Islet precursor cell (in vitro differentiated cells): ENCODE data around the gene SLC38A5.
"Not testable (repeated sequence)": the region's sequence is repeated elsewhere in the genome, so short reads cannot be mapped to it uniquely, and the experiment has no call there.

Experiments
- DNase-seq: peaks from one replicate; pipeline ENCODE4 v3.0.0-alpha.2; 2018

SLC38A5 gene

DNA sequence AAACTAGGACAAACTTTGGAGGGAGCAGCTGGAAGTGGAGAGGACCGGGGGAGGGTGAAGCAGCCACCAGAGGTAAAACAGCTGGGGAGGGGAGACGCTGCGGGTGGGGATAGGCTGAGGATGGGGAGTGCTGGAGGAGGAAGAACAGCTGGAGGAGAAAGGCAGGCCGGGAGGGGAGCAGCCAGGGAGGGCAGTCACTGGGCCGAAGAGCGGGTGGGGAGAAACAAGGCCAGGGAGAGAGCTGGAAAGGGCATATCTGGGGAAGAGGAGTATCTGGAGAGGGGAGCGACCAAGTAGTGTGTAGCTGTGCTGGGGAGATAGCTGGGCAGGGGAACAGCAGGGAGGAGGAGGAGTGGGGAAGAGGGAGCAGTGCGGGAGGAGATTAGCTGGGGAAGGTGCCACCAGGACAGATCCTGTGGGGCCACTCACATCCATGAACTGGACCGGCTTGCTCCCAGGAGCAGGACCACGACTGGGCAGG, 2.7 kb downstream of the SLC38A5 start:
- peak; percentile 48 for DNase-seq

DNA sequence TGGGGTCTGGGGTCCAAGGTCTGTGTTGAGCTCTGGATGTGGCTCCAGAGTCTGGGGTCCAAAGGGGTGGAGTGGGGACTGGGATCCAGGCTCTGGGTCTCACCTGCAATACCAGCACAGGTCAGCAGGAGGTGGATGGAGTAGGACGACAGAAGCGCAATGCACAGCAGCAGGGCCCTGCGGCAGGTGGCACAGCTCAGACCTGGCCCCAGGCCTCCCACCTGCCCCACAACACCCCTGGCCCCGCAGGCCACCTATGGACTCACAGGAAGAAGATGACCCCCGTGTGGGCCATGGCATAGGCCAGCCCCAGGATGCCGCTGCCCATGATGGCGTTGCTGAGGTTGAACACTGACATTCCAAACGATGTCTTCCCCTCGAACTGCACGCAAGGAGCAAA, 3.4 kb downstream of the SLC38A5 start:
- no peak for DNase-seq

DNA sequence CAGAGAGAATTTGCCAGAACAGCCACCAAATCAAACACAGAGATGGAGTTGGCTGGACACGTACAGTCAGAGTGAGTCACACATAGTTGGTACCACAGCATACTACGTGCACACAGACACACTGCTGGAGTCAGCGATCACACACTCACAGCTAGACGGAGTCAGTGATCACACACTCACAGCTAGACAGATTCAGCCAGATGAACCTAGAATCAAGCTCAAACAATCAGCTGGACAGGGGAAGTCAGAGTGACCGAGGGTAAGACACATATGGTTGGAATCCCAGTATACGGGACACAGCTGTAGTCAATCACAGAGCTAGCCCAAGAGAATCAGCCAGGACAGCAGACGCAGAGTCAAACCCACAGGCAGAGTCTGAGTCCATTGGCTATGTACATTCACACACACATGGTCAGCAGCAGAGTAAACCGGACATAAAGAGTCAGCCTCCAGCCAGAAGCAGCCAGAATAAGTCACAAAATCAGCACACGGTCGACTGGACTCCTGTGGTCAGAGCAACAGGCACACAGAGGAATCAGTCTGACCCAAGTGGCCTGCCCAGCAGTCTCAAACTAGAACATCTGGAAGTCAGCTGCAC, 4.6 kb downstream of the SLC38A5 start:
- DNase-seq, result peak; percentile 55

DNA sequence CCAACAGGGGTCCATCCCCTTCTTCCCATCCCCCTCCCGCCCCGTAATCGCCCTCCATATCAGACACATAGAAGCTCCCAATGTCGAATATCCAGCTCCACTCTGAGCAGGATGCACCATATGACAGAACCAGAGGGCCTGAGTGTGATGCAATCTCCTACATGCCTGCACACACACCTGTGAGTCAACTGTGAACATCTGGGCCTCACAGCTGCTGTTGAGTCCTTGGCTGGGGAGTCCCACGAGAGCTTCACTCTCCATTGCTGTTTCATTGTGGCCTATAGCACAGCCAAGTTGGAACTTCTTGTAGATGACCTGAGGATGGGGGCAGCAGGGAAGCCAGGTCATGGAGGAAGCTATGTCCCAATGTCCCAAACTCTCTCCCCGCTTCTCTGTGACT, 8.2 kb downstream of the SLC38A5 start:
- DNase-seq, result peak; percentile 40

- peak; percentile 33 for DNase-seq
Measured at GRCh38 chrX:48460606-48461005, 9.5 kb downstream of the SLC38A5 start.

- DNase-seq, result no peak
Measured at GRCh38 chrX:48460031-48460430, 10.0 kb downstream of the SLC38A5 start.

DNA sequence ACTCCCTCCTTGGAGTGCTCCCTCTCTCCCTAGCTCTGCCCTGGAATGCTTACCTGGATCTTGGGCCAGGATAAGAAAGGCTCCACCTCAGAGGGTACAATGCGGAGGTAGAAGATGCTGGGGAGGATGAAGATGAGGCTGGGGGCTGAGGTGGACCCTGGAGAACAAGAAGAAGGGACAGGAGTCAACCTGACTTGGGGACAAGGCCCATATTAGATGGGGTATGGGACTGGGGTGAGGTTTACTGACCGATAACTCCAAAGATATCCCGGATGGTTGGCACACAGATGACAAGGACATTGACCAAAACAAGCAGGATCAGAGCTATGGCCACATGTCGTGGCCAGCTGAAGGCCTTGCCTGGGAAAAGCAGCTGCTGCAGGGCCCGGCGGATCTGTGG, 10.6 kb downstream of the SLC38A5 start:
- peak; percentile 12 for DNase-seq

DNA sequence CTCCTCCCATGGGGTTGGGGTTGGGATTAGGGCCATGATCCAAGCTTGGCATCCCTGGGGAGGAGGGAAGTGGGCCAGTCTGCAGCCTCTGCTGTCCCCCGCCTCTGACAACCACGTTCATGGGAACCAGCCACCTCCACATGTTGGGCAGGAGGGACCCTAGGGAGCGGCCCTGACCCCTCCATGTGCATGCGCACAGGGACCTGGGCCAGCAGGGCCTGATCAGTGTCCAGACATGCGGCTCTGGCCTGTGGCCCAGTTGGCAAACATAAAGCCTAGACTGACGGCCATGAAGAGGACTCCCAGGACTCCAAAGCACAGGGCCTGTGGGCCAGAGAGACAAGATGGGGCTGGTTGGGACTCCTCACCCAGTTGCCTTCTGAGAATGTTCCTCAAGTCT, 11.3 kb downstream of the SLC38A5 start:
- peak; percentile 43 for DNase-seq

DNA sequence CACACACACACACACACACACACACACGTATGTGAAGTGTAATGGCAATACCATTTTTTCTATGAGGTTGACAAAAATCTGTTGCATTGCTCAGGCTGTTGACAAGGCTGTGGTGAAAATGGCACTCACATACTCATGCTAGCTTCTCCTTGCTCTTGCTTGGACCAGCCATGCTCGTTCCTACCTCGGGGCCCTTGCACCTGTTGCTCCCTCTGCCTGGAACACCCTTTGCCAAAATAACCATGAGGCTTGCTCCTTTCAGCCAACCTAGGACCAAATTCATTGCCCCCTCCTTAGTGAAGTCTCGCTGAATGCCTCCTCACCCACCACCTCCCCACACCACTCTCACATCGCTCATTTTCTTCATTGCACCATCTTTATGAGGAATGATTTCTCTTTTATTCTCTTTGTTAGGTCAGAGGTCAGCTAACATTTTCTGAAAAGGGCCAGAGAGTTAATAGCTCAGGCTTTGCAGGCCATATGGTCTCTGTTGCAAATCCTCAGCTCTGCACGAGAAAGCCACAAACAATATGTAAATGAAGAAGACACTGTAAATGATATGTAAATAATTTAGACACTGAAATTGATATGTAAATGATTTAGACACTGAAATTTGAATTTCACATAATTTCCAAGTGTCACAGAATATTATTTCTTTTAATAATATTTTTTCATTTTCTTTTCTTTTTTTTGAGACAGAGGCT, 13.3 kb downstream of the SLC38A5 start:
- peak; percentile 23 for DNase-seq

DNA sequence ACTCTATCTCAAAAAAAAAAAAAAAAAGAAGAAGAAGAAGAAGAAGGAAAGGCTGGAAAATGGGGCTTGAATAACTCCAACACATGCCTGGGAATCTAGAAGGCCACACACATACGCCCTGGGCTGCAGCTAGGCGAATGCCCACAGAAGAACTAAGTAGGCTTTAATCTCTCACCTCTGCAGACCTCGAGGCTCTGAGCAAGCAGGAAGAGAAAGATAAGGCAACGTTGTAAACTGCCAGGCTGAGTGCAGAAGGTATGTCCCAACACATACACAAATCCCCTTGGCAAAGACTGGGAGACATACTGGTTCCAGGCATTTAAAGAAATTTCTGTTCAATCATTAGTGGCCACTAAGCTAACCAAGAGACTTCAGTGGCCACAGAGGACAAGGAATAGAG, 18.4 kb downstream of the SLC38A5 start:
- peak; percentile 45 for DNase-seq

DNA sequence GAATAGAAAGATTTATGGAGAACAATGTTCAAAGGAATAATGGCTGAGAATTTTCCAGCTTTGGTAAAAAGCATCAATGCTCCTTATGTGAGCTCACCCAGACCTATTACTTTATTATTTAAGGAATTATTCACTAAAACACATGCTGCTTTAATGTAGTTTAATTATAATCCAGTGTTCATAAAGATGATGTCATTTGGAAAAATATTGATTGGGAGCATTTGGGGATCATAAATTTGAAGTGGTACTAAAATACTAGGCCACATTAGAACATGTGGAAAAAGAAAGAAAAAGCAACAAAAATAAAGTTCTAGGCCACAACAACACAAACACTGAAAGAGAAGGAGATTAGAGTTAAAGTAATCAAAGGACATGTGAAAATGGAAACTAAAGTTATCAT, 20.0 kb downstream of the SLC38A5 start:
- DNase-seq, result no peak

- not testable (repeated sequence) for DNase-seq
Measured at GRCh38 chrX:48447201-48447600, 22.9 kb downstream of the SLC38A5 start.

DNA sequence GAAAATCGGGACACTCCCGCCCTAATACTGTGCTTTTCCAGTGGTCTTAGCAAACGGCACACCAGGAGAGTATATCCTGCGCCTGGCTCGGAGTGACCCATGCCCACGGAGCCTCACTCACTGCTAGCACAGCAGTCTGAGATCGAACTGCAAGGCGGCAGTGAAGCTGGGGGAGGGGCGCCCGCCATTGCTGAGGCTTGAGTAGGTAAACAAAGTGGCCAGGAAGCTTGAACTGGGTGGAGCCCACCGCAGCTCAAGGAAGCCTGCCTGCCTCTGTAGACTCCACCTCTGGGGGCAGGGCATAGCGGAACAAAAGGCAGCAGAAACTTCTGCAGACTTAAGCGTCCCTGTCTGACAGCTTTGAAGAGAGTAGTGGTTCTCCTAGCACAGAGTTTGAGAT, 36.3 kb downstream of the SLC38A5 start:
- DNase-seq, result peak; percentile 26

- not testable (repeated sequence) for DNase-seq
Measured at GRCh38 chrX:48430166-48430565, 39.9 kb downstream of the SLC38A5 start.

GRCh38 chrX:48429606-48430005, 40.5 kb downstream of the SLC38A5 start:
- peak; percentile 32 for DNase-seq

GRCh38 chrX:48427027-48427716, 42.9 kb downstream of the SLC38A5 start:
- DNase-seq, result not testable (repeated sequence)

DNA sequence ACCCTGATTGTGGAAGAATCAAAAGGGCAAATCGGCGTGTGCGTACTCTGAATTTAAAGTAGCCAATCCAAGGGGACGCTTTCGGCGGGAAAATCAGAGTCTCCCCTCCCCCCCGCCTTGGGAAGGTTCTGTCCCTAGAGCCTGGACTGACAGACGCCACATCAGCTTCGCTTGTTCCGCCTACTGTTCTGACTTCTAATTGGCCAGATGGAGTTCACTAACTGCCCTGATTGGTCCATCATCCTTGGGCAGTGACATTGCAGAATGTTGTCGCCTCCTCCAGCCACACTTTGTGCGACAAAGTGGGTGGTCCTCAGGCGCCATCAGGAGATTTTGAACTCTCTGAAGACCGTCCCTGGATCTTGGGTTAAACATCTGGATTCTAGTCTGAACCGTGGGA, 58.2 kb downstream of the SLC38A5 start, which contains the start of gene SSX4B:
TSS of gene SSX4B (minus strand) at position 101 of the 400 bp plus-strand sequence. CDS start 588 bp downstream, outside the sequence.
- not testable (repeated sequence) for DNase-seq
